ENCODE results near the gene SLC22A15. TPM values are rescaled to one million over a fixed set of nuclear protein-coding genes. Genes with fewer than 3 reads are reported as not detected.

SLC22A15 gene
- total and polyA plus RNA-seq, 10 of the 15 experiments (the other 5 are each of a cell fraction or from before 2014, with no cell fraction given), result 0.05 to 2.8 (median 0.13) TPM; not detected in 1

- no peak for TF ChIP-seq HDGF (IDR thresholded peaks at IDR 0.05)
- no peak for TF ChIP-seq TBL1XR1 (IDR thresholded peaks at IDR 0.05; ENCODE audit: low read depth, low read length)
- no peak for TF ChIP-seq MTA3 (IDR thresholded peaks at IDR 0.05; ENCODE audit: borderline replicate concordance, low read length)
- TF ChIP-seq NRF1 (conservative IDR thresholded peaks at IDR 0.05; ENCODE audit: low read depth, low read length), result no peak
- no peak for TF ChIP-seq KAT2A (conservative IDR thresholded peaks at IDR 0.05; ENCODE audit: control insufficient read depth, low read depth, low read length)
- no peak for TF ChIP-seq SREBF1 (IDR thresholded peaks at IDR 0.05; ENCODE audit: low read length)
- TF ChIP-seq ZNF384 (IDR thresholded peaks at IDR 0.05; ENCODE audit: borderline replicate concordance, low read depth, low read length), result no peak
- no peak for TF ChIP-seq E2F4 (IDR thresholded peaks at IDR 0.05; ENCODE audit: low read depth, low read length)
- no peak for TF ChIP-seq CHD2 (IDR thresholded peaks at IDR 0.05; ENCODE audit: borderline replicate concordance, low read depth, low read length)
- no peak for TF ChIP-seq MTA2 (IDR thresholded peaks at IDR 0.05; ENCODE audit: low read depth)
Measured at GRCh38 chr1:116066868-116067565, 90.7 kb downstream of the SLC22A15 start (continued).

- no peak overlapping the region for H3K4me3 ChIP-seq
- TF ChIP-seq TBL1XR1 (IDR thresholded peaks at IDR 0.05; ENCODE audit: low read depth, low read length) (no peak), ZBTB33 (IDR thresholded peaks at IDR 0.05) (no peak), CREB1 (IDR thresholded peaks at IDR 0.05; ENCODE audit: low read depth) (no peak), PML (IDR thresholded peaks at IDR 0.05; ENCODE audit: low read length) (no peak), ETV6 (conservative IDR thresholded peaks at IDR 0.05 in 1 of 2, IDR thresholded peaks at IDR 0.05 in 1 of 2; ENCODE audit: borderline replicate concordance in 1 of 2, low read depth in 1 of 2) (no peak), RCOR1 (conservative IDR thresholded peaks at IDR 0.05; ENCODE audit: low read depth, low read length) (no peak), BHLHE40 (IDR thresholded peaks at IDR 0.05; ENCODE audit: borderline replicate concordance in 1 of 2, low read depth in 2 of 2, low read length in 1 of 2) (no peak), SREBF2 (IDR thresholded peaks at IDR 0.05; ENCODE audit: low read length) (no peak), NFYB (IDR thresholded peaks at IDR 0.05; ENCODE audit: insufficient read depth, low read depth, low read length) (no peak), RFX5 (IDR thresholded peaks at IDR 0.05; ENCODE audit: low read depth, low read length) (no peak)
- no peaks in the 10 kb centered on the region for H3K4me1 ChIP-seq (ENCODE audit: control insufficient read depth, insufficient read depth, low read length)
- ATAC-seq, result no peak
- no peak for DNase-seq (ENCODE audit: low read depth, low spot score)
- H3K36me3 ChIP-seq (ENCODE audit: control insufficient read depth in 2 of 2, insufficient read depth in 2 of 2, low read length in 1 of 2), result no peaks in the 10 kb centered on the region
- H3K27me3 ChIP-seq (replicated peaks in 1 of 2; ENCODE audit: control insufficient read depth in 2 of 2, insufficient read depth in 2 of 2, low read length in 1 of 2), result no peaks in the 10 kb centered on the region
- 19% methylated on average over 2 of the region's 2 CpGs for WGBS (ENCODE audit: insufficient coverage, insufficient replicate concordance, low lambda C conversion rate, missing lambda C conversion rate)
- intact Hi-C loops (cut with micrococcal nuclease; ENCODE audit: unreplicated experiment) (no loop called here), in situ Hi-C loops (cut with MboI) (no loop called here)
- no peak for FAIRE-seq
- SMC1A ChIA-PET (ENCODE audit: uncharacterized antibody, unreplicated experiment), result interaction anchor here (1.0 kb wide), 1 partner anchor 72 kb away, joined by 4 read pairs; no protein-coding TSS in a partner anchor
- H3K27ac ChIP-seq (ENCODE audit: control insufficient read depth, insufficient read depth), result no peak overlapping the region
- CTCF ChIA-PET, result interaction anchor here (0.8 kb wide), 1 partner anchor 21 kb away, joined by 3 read pairs; no protein-coding TSS in a partner anchor
- no peaks in the 10 kb centered on the region for H3K9me3 ChIP-seq (replicated peaks; ENCODE audit: control insufficient read depth, insufficient read depth, low read length)
- RAD21 ChIA-PET (ENCODE audit: unreplicated experiment), result no interaction called here
- H3K4me2 ChIP-seq (ENCODE audit: control insufficient read depth, insufficient read depth), result no peak overlapping the region
- no peaks in the 10 kb centered on the region for H4K20me1 ChIP-seq (ENCODE audit: control insufficient read depth, insufficient read depth)
- H2AFZ ChIP-seq (ENCODE audit: control insufficient read depth, low read depth, low read length), result no peak overlapping the region
- POLR2A ChIA-PET, result no interaction called here
- no TSS peak for BruUV-seq (replicated peaks)
- H3K9ac ChIP-seq (ENCODE audit: control insufficient read depth, insufficient read depth, low read length), result no peak overlapping the region
- no peaks in the 10 kb centered on the region for H3K79me2 ChIP-seq (ENCODE audit: control insufficient read depth, insufficient read depth, low read length)
Measured at GRCh38 chr1:116067566-116067890, 91.2 kb downstream of the SLC22A15 start.

Data from GM12878 (cell line).